GM13976 (cell line): ENCODE results near the gene GSAP.

Experiments used
- DNase-seq: peaks from one replicate; pipeline ENCODE4 v3.0.0; 2012; ENCODE audit warnings: low spot score
- in situ Hi-C: fragments of 300-500 bp; cut with MboI; formaldehyde crosslinking; loops from one replicate; pipeline ENCODE4 v1.12.0; 2022; ENCODE audit warnings: low sequenced_read_pairs, mixed read lengths, inconsistent platforms; ENCODE audit not compliant: unreplicated experiment
- TF ChIP-seq, protein P1 (sequence below): IDR thresholded peaks from 2 replicates; pipeline ENCODE4 v1.5.1; 2012; ENCODE audit warnings: borderline replicate concordance, mild to moderate bottlenecking; ENCODE audit not compliant: insufficient read depth; ENCODE audit errors: extremely low read depth, missing control alignments, control extremely low read depth

GSAP gene

DNA sequence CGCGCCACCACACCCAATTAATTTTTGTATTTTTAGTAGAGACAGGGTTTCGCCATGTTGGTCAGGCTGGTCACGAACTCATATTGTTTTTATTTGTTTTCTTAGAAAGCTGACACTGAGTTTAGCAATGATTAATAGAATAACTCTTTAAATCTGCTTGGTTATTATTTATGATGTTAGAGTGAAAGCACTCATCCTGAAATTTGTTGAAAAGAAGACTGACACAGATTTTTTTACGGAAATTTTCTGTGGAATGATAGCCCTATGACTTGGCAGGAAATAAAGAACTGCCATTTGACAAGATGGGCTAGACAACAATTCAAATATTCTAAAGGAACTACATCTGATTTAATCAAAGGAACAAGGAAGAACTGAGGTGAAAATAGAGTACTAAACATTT is 4.3 kb upstream of the GSAP start:
- no peak for DNase-seq
- TF ChIP-seq, protein P1, sequence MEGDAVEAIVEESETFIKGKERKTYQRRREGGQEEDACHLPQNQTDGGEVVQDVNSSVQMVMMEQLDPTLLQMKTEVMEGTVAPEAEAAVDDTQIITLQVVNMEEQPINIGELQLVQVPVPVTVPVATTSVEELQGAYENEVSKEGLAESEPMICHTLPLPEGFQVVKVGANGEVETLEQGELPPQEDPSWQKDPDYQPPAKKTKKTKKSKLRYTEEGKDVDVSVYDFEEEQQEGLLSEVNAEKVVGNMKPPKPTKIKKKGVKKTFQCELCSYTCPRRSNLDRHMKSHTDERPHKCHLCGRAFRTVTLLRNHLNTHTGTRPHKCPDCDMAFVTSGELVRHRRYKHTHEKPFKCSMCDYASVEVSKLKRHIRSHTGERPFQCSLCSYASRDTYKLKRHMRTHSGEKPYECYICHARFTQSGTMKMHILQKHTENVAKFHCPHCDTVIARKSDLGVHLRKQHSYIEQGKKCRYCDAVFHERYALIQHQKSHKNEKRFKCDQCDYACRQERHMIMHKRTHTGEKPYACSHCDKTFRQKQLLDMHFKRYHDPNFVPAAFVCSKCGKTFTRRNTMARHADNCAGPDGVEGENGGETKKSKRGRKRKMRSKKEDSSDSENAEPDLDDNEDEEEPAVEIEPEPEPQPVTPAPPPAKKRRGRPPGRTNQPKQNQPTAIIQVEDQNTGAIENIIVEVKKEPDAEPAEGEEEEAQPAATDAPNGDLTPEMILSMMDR = no peak
- in situ Hi-C loops = no loop called here

DNA sequence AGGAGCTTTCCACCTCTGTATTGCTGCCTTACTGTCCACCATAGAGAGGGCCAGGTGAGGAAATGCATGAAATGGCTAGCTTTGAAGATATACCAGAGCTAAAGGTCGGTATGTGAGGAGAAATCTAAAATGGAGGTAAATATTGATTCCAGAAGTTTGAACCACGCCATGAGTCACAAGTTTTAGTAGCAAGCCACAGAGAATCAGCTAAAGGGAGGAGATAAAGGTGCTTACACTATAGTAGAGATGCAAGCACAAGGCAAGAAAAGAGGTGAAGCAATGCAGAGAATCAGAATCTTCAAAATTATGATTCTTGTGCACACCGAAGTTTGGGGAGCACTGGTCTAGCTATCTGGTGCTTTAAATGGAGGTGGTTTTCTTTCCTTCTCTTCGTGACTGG is 3.0 kb upstream of the GSAP start:
- DNase-seq = no peak
- in situ Hi-C loops = no loop called here
- TF ChIP-seq, protein P1 = no peak

DNA sequence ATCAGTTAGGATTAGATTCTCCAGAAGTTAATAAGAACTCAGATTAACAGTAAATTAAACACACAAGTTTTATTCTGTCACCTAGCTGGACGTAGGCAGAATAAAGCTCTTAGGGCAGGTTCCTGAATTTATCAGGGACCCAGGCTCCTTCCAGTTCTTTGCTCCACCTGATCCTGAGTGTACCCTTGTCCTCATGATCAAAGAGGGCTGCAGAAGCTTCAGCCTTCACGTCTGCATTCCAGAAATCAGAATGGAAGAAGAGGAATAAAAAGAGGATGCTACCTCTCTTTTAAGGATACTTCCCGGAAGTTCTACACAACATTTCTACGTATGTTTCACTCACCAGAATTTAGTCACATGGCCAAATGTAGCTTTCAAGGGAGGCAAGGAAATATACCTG is 1.7 kb upstream of the GSAP start:
- in situ Hi-C loops = no loop called here
- no peak for DNase-seq
- TF ChIP-seq, protein P1 = no peak

DNA sequence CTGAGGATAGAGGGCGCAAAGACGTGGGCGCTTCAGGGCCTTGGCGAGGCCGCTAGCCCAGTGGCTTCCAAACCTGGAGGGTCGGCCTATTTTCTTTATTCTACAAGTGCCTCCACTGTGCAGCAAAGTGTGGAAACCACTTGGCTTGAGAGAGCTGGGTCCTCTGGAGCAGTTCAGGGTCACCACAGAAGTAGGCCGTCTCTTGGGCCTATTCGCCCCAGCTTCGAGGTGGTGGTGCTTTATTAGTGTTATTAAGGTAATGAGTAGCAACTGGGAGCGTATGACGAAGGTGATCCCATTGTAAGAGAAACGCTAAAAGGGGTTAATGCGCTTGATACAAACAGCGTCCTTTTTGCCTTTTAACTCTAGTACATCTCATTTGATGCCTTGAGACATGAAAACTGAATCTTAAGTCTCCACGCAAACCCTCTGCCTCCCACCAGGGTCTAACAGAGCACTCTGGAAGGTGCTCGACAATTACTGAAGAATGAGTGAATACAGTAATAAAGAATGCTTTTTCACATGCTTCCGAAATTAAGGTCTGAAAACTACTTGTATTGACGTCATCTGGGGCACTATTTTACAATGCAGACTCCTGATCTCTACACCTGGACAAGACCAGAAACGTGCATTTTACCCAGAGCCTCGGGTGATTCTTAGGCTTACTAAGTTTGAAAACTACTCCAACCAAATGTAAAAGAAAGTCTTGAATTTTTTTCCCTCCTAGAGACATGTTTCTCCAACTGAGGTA is 647 bp upstream of the GSAP start:
- in situ Hi-C loops = no loop called here
- TF ChIP-seq, protein P1 = no peak
- no peak for DNase-seq

DNA sequence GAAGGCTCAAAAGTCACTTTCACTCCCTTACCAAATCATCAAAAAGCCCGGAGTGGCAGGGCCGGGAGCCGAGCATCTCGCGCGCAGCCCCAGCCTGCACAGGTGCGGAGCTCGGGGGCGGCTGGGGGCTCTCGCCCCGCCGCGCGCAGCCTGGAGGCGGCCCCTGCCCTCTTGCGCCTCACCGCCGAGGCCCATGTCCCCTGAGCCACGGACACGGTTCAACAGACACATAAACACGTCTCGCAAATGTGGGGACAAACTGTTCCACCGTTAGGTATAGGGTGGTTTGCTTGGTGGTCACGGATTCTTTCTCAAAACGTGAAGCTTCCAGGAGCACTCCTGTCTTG is 700 bp downstream of the GSAP start:
- TF ChIP-seq, protein P1 = no peak
- DNase-seq = peak; percentile 60
- in situ Hi-C loops = no loop called here

DNA sequence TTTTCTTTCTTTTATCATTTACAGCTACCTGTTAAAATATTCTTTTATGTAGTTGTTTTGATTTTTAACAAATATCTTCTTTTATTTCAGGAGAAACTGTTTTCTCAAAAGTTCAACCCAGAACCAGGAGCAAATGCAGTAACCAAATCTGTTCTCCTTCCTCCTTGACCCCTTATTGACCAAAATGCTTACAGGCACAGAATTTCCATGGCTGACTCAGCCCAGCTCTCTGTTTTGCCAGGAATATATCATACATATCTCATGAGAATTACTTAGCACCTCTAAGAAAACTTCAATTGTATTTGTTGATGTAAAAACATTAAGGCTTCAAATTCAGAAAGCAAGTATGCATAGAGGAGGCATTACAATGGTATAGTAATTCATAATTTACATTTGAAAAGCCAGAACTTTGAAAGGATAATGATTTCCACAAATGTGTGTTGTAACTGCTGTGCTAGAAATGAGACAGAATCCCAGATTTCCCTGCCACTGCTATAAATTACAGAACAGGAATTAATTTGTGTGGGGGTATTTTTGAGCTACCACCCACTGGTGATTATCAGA is 2.2 kb downstream of the GSAP start:
- TF ChIP-seq, protein P1 = no peak
- DNase-seq = no peak
- in situ Hi-C loops = no loop called here
